ENCODE data around the gene OR4F15.
"Not testable (repeated sequence)": the region's sequence is repeated elsewhere in the genome, so short reads cannot be mapped to it uniquely, and the experiment has no call there.

Gene OR4F15, protein sequence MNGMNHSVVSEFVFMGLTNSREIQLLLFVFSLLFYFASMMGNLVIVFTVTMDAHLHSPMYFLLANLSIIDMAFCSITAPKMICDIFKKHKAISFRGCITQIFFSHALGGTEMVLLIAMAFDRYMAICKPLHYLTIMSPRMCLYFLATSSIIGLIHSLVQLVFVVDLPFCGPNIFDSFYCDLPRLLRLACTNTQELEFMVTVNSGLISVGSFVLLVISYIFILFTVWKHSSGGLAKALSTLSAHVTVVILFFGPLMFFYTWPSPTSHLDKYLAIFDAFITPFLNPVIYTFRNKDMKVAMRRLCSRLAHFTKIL

DNA sequence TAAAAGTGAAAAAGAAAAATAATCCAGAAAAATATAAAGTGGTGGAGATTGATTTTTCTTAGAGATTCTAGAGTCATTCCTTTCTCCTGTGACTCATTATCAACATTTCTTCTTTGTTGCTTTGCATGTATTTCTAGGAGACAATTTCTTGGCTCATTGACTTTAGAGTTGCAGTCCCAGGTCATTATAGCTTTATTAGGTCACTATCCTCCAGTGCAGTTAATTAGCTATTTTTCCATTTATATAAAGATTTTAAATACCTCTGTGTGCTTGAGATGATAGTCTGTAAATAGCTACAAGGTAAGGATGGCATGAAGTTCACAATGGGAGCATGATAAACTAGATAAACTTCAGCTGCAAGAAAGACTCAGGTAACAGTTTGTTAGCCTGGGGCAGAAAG lies at the start of gene OR4F15:
TSS of gene OR4F15 (plus strand) at position 301 of the 400 bp plus-strand sequence. CDS start 5,985 bp downstream, outside the sequence.
- DNase-seq, result no peak

DNA sequence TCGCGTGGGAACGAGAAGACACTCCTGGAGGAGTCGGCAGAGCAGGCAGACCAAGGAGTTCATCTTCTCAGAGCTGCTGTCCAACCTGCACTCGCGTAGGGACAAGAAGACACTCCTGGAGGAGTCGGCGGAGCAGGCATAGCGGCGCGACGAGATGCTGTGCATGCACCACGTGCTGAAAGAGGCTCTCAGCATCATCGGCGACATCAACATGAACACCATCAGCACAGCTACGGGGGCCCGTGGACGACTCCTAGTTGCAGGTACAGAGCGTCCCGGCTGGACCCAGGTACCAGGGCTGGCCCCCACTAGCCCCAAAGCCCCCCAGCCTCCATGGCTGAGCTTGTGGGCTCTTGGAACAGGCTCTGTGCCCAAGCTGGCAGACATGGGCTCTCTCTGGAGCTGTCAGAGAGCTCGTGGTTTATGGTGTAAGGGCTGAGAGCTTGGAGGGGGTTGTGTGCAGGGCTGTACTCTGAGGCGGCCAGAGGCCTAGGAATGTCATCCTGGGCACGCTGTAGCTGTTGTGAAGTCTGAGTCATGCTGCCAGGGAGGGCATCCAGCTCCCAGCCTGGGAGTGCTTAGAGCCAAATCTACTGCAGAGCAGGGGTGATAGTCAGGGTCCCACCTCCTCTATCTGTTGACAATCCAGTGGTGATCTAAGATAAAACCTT lies 47.2 kb upstream of the OR4F15 start:
- DNase-seq, result not testable (repeated sequence)

DNA sequence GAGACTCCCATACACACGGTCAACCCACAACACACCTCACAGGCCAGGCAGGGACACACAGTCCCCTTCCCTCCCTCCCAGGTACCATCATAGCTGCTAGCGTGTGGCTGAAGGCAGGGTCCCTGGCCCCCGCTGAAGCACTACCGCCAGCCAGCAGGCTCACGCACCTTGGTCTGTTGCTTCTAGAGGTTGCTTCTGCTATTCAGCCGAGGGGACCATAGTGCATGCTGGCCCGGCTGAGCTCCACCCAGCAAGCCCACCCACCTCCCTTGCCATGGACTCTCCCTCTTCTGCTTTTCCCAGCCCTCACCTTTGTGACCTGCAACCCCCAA lies 46.7 kb upstream of the OR4F15 start:
- DNase-seq, result not testable (repeated sequence)

DNA sequence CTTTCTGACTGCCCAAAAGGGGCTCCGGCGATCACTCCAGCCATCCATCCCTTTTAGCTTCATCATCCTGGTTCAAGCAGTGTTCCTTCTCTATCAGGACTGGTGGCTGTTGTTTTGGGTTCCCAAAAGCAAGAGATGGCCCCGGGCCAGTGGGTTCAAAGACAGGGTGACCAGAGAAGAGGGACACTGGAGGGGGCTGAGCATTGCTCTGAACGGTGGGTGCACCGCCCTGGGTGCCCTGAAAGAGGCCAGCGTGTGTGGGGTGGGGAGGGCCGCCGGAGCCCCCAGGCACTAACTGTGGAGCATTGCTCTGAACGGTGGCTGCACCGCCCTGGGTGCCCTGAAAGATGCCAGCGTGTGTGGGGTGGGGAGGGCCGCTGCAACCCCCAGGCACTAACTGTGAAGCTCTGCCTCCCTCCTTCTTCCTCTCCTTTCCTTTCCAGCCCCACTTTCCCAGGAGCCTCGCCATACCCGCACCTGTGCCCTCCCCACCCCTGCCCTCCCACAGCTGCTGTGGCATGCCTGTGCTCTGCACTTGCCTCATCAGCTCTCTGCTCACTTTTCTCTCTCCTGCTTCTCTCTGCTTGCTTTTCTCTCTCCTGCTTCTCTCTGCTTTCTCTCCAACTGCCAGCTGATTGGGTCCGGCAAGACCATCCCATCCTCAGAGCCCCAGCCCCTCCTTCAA lies 46.1 kb upstream of the OR4F15 start:
- DNase-seq, result no peak

DNA sequence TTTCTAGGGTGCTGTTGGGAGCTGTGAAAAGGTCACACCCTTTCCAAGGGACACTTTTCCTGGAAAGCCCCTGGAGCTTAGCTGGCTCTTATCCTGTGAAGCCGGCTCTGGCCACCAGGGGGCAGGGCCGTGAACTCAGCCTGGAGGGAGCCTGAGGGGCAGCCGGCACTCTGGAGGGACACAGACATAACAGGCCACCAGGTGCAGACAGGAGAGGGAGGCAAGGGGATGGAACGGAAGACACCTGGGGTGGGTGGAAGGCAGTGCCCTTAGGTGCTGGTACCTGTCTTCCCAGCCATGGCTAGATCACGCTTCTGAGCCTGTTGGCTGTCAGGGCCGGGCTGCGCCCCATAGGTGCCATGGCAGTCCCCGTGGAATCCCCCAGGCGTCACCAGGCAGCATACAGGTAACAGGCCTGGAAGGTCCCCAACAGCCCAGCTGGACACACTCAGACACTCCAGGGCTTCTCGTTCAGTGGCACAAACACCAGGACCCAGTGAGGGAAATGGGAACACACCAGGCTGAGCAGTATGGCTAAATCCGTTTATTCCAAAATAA lies 44.8 kb upstream of the OR4F15 start:
- not testable (repeated sequence) for DNase-seq

DNA sequence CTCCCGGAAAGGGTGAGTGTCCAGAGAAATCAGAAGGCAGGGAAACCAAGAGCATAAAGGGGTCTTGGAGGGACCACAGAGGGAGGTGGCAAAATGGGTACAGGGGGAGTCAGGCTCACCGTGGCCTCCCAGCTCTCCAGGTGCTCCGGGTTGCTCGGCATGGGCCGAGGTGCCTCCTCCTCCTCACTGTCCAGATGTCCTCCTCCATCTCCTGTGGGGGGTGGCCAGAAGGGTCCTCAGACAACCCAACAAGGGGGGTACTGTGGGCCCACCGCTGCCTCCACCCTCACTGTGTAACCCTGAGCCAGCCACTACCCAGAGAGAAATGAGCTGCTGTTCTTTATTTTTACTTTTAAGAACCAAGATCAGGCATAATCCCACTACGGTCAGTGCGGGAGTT lies 39.1 kb upstream of the OR4F15 start:
- no peak for DNase-seq

DNA sequence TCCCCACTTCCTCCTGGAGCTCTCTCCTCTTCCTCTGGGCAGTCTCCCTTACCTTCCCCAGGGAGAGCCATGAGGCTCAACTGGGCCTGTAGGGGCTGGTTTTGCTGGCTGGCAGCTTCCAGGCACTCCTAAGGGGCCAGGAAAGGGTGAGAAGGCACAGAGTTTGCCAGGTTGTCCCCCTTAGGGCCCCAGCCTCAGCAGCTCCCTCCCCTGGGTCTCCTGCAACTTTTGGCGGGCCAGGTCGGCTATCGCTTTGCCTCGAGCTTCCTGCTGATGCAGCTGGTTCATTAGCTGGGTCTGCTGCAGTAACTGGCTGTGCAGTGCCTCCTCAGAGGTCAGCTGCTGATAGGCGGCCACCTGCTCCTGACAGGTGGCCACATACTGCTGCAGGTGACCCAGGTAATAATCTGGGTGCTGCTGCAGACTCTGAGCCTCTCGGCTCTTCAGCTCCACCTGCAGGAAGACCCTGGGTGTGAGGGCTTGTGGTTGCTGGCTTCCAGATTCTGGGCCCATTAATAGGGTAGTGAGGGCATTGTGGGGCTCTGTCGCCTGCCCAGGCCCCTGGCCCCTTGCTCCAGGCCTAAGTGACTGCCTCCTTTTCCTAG lies 38.4 kb upstream of the OR4F15 start:
- DNase-seq, result peak; percentile 30

DNA sequence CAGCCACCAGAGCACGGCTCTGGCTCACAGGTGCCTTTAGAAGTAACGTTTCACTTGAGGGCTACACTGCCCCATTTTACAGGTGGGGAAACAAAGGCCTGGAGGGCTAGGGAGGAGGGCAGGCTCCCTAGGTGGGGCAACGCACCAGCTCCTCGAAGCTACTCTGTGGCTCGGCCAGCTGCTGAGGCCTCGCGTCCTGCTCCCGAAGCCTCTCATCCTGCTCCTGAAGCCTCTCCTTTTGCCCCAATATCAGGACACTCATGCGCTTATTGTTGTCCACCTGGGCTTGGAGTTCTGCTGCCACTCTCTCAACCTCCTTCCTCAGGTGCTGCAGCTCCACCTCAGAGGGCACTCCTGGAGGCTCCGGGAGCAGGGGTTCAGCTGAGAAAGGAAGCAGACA lies 36.9 kb upstream of the OR4F15 start:
- no peak for DNase-seq

DNA sequence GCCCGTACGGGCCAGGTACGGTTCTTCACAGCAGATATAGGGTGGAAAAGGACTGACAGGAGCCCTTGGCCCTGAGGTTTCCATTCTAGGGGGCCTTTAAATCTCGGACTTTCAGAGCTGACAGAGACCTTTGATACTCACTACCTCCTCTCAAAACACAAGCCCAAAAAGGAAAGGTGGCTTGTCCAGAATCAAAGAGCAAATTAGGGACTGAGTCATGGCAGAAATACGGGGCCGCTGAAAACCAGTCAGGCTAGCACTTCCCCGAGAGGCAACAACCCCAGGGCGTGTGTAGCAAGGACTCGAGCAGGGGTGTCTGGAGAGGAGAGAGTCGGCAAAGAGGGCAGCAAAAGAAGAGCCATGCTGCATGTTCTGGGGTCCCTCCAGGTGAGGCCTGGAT lies 33.4 kb upstream of the OR4F15 start:
- not testable (repeated sequence) for DNase-seq

DNA sequence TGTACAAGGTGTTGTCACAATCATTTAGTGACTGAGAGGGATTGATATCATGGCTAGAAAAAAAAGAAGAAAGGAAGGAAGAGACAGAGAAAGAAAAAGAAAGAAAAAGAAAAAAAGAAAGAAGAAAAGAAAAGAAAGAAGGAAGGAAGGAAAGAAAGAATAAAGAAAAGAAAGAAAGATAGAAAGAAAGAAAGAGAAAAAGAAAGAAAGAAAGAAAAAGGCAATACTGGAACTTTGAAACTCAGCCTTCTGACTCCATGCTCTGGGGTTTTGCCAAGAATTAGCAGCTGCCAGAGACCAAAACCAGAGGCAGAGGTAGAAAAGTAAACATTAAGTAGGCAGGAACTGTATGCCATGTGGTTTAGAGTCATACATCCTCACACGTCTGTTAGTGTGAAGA lies 31.8 kb upstream of the OR4F15 start:
- not testable (repeated sequence) for DNase-seq

DNA sequence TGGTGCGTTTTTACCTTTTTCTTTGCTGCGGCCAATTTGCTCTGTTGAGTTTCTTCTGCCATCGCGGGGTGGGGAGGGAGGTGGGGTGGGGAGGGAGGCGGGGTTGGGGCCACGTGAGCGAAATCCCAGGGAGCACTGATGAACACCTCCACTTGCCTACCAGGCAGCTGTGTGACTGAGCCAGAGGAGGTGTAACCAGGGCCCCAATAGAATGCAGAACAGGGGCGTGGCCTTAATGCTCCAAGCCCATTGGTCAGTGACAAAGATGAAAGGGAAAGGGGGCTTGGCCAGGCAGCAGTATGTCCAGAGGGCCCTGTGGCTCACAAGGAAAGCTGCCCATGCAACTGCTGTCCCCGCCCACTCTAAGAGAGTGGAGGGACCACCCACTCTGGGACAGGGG lies 30.1 kb upstream of the OR4F15 start:
- DNase-seq, result no peak

DNA sequence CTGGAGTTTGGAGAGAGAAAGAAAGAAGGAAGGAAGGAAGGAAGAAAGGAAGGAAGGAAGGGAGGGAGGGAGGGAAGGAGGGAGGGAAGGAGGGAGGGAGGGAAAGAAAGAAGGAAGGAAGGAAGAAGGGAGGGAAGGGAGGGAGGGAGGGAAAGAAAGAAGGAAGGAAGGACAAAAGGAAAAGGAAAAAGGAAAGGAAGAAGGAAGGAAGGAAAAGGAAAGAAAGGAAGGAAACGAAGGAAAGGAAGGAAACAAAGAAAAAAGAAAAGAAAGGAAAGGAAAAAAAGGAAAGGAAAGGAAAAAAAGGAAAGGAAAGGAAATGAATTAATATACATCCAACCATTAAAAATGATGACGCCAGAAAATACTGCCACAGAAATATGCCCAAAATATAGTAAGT lies 27.4 kb upstream of the OR4F15 start:
- no peak for DNase-seq

DNA sequence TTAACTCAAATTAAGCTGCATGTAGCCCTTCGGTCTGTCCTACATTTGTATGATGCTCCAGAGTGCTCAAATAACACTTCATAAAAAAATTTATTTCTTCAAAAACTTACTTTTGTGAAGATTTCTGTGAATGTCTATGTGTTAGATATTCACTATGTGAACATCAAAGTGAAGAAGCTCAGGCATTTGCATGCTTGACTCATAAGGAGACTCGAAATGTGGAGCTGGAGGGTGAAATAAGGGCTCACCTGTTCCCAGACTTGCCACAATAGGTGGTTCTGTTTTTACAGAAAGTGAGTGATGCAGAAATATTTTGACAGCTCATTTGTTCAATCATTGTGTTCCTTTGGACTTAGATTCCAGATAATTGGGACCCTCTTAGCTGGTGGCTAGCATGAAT lies 25.6 kb upstream of the OR4F15 start:
- DNase-seq, result not testable (repeated sequence)

DNA sequence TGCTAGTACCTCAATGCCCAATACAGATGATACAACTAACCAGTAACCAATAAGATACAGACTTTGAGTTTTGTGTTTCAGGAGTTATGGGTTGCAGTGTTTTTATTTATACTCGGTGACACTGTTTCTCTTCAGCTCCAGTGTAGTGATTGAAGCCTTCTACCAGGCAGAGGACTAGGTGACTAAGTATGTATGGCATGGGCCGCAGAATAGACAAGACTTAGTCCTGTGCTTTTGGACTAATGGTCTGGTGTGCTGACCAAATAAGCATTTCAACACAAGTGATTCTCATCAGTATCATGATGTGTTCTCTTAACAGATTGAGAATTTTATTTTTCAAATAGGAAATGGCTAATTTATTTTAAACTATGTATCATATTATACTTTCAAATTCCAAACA lies 24.0 kb upstream of the OR4F15 start:
- DNase-seq, result not testable (repeated sequence)

DNA sequence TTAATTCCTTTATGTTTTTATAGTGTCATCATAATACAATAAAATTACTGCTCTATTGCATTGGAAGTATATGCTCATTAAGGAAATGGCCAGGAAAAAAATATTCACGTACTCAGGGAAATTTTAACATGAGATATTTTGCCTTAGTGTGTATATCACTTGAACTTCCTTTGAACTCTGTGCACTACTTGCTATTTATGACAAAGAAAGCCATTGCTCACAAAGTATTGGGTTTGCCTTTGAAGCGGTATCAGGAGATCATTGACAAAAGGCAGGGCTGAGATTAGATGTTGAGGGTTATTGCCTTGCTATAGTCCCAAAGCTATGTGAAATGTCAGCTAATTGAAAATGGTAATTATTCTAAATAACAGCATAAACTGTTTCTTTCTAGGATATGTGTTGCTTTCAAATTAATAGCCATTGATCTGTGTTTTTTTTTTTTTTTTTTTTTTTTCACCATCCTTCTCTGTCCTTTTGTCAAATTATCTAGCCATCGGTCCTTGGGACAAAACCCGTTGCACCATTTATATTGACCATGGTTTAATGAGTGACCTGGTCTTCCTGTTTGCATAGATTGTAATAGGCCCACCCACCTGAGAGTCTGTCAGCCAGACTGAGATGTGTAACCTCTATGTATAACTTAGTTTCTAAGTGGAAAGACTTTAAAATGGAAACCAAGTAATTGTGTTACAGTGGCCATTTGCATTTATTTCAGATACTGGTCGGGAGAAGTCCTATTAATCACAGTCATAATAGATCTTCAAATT lies 23.3 kb upstream of the OR4F15 start:
- DNase-seq, result not testable (repeated sequence)

DNA sequence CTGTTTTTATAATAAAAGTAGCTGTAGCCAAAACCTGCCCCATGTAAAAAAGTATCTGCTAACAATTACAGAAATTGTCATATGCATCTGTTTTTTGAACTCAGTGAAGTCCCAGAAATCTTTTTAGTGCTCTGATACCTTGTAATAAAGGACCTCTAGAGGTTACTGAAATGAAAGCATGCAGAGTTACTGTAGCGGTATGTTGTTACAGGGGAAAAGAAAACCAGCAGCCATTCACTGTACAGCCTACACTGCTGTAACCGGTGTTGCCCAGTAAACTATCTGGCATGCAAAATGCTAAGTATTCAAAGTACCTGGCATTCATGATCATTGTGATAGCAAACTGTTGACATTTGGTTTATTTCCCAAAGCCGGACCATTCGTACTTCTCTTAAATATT lies 21.3 kb upstream of the OR4F15 start:
- DNase-seq, result not testable (repeated sequence)

DNA sequence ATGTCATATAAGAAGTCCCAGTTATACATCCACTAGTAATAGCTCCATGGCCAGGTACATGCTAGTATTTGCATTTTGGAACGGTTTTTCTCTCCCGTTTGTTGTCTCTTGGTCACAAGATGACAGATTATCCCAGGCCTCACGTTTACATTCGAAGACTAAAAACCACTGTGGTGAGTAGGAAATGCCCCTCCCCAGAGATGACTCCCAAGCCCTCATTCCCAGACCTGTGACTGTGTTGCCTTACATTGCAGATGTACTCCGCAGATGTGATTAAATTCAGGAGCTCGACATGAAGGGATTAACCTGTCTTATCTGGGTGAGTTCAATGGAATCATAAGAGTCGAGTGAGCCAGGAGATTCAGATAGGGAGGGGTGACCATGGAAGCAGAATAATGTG lies 18.0 kb upstream of the OR4F15 start:
- not testable (repeated sequence) for DNase-seq

DNA sequence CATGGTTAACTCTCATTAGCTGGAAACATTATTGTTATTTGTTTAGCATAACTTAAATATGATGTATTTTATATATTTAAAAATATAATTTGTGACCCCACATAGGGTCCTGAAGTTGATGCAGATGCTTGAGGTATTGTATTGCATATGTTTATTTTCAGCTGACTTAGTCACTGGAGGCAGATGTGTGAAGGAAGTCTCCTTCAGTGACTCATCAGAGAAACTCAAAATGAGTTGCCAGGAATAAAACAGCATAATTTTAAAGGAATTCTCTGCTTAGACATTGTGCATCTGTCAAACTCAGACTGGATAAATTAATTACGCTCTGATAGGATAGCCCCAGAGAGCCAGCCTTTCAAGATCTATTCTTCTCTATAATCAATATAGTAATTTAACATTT lies 16.5 kb upstream of the OR4F15 start:
- no peak for DNase-seq

DNA sequence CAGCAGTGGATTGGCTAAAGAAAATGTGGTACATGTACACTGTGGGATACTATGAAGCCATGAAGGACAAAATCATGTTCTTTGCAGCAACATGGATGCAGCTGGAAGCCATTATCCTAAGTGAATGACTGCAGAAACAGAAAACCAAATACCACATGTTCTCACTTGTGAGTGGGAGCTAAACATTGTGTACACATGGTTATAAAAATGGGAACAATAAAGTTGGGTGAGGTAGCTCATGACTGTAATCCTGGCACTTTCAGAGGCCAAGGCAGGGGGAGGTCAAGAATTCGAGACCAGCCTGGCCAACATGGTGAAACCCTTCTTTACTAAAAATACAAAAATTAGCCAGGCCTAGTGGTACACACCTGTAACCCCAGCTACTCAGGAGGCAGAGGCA lies 12.3 kb upstream of the OR4F15 start:
- DNase-seq, result no peak

DNA sequence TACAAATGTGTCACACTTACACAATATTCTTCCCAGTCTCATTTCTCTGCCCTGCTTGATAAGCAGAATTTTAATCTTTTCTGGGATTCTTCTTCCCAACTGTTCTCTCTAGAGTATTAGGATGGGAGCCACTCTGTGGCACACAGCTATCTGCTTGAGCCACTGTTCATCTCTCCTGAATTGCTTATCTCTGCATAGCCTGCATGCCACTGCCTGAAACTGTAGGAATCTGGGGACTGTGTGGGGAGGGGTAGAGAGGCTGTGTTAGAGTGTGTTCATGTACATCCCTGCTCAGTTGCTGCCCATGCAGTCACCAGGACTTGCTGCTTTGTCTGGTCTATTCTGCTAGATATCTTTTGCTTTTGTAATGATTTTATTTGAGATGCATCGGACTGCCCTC lies 11.0 kb upstream of the OR4F15 start:
- no peak for DNase-seq

DNA sequence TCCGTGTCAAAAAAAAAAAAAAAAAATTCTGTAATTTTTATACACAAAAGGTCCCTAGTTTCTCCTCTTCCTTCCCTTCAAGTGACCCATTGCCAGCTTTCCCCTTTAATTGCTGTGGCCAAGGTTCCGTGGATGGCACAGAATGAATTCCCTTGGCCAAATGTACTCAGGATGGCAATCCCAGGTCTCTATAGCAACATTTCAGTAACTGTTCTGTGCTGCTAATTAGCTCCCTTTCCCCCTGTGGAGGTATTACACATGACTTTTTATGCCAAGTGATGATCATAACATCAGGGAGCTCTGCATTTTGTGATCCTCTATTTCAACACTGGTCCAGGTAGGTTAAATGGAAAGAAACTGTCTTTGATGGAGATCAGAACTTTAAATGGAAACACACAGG lies 8.8 kb upstream of the OR4F15 start, which contains the start of gene OR4F6:
TSS of gene OR4F6 (plus strand) at position 301 of the 400 bp plus-strand sequence. CDS start 2,211 bp downstream, outside the sequence.
- no peak for DNase-seq

DNA sequence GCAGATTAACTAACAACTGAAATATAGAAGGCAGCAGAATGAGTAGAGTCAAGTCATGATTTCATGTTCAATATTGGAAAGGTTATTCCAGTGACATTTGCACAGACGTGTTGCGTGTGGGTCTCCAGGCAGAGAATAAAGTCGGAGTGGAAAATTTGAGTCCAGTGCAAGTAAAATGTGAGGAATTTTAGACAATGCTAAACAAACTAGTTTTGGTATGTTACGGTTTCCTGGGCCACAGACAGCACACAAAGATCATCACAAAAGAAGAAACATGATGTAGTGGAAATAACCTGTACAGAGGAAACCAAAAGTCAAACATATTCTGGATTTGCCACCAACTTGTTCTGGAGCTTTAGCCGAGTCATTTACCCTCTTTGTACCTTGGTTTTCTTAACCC lies 8.3 kb upstream of the OR4F15 start:
- no peak for DNase-seq
